UCSD-AML1 (cell line): ENCODE data around the gene TPPP.
"Not testable (repeated sequence)": the region's sequence is repeated elsewhere in the genome, so short reads cannot be mapped to it uniquely, and the experiment has no call there.

Experiments
- DNase-seq: peaks from one replicate; lab custom pipeline; 2025; ENCODE audit not compliant: unreplicated experiment; lab: John Stamatoyannopoulos, UW

The TPPP gene

DNA sequence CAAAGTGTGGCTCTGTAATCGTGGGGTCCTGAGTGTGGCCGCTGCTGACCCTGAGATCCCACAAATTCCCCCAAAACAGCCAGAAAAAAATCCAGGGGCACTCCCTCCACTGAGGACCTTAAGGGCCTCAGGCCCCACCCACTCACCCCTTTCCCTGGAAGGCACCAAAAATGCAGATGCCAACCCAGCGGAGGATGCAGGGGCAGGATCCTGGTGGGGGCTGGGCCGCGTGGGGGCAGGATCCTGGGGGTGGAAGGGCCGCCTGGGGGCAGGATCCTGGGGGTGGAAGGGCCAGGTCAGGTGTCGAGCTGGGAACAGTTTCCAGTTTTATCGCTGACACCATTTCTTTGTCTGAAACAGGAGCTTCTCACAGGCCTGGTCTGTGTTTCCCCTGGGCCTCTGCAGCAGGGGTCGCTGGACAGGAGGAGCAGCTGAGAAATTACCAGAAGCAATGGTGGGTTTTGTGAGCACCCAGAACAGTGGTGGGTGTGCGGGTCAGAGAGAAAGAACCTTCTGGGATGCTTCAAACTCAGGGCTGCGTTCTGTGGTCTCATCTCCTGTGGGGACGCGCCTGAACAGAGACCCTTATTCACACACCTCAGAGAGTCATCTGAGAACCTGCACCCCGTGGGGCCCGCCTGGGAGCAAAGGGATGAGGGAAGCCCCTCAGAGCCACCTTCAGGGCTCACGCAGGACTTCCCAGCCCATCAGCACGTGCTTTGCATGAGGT, 13.8 kb downstream of the TPPP start:
- not testable (repeated sequence) for DNase-seq

DNA sequence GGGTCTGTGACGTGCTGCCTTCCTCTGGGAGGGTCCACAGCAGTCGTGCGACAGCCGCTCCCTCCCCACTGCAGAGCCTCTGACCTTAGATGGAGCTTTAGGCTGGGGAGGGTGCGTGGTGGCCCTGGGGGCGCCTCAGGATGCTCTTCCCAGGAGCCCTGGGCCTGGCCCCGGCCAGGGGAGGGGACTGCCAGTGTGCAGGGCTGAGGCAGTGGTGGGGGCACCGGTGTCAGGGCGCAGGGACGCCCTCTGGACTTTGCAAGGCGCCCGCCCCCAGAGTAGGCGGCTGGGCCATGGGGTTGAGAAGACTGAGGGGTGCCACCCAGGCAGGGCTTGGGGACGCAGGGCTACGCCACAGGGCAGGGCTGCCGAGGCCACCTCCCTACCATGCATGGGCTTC, 14.6 kb downstream of the TPPP start:
- not testable (repeated sequence) for DNase-seq

DNA sequence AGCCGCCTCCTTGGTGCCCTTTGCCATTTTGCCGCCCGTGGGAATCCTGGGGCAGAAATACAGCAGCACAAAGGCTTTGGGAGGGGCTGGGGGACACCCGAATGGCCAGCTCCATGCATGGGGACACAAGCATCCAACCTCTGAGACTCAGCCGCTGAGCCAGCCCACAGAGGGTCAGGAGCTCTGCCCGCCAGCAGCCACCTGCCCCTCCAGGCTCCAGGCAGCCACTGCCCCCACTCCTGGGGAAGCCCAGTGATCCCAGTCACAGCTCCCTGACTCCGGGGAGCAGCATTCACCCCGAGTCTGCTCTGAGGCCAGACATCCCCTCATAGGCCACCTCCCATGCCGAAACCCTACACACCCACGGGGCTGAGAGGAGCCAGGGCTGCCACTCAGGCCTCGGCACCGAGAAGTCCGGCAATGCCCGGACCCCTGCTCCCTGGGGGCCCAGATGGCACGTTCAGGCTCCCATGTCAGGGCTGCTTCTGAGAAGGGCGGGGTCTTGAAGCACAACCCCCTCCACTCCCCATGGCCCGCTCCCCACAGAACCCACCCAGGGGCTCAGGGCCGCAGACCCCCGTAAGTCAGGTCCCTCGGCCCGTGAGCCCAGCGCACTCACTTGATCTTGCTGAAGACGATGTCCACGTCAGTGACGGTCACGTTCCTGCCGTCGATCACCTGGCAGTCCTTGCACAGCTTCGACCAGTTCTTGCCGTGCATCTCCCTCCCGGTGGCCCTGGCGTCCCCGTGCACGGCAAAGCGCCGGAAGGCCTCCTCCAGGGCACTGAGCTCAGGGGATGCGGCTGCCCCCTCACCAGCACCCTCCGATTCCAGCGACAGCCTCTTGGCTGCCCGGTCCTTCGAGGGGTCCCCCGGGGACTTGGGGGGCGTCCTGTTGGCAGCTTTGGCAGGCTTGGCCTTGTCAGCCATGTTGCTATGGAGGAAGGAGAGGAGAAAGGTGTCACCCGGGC, 15.7 kb downstream of the TPPP start:
- no peak for DNase-seq

DNA sequence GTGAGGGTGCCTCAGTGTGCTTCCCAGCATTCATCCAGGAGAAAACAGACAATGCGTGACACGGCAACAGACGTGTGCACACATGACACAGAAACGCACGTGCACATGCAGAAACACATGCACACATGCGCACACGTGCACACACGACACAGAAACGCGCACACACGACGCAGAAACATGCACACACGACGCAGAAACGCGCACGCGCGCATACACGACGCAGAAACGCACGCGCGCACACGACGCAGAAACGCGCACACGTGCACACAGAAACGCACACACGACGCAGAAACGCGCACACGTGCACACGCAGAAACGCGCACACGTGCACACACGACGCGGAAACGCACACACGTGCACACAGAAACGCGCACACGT, 16.5 kb downstream of the TPPP start:
- no peak for DNase-seq

DNA sequence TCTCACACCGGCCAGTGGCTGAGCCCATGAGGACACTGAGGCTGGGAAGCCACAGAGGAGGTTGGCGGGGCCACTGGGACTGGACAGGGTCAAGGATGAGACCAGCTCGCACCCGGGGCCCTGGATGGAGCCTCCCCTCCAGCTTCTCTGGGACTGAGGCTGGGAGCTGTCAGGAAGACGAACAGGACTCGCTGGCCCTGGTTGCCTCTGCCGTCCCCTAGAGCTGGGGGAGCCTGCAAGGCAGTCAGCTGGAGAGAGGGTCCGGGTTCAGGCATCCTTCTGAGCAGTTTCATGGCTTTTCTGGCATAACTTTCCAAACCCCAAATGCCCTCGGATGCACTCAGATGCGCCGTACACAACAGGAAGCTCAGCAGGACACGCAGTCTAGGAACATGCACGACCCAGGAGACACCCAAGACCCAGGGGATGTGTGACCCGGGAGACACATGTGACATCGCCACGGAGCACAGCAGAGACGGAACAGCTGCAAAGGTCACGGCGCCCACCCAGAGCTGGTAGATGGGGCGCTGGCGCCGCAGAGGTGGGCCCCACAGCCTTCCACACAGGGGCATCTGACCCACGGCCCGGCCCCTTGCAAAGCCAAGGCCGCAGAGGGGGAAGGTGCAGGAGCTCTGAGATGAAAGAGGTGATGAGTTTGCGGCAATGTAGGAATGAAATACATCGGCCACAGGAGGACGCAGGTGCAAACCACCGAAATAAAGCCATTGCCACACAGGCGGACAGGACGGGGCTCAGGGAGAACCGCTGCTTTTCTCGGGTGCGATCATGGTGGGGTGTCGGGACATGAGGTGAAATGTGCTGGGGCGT, 17.1 kb downstream of the TPPP start:
- no peak for DNase-seq

DNA sequence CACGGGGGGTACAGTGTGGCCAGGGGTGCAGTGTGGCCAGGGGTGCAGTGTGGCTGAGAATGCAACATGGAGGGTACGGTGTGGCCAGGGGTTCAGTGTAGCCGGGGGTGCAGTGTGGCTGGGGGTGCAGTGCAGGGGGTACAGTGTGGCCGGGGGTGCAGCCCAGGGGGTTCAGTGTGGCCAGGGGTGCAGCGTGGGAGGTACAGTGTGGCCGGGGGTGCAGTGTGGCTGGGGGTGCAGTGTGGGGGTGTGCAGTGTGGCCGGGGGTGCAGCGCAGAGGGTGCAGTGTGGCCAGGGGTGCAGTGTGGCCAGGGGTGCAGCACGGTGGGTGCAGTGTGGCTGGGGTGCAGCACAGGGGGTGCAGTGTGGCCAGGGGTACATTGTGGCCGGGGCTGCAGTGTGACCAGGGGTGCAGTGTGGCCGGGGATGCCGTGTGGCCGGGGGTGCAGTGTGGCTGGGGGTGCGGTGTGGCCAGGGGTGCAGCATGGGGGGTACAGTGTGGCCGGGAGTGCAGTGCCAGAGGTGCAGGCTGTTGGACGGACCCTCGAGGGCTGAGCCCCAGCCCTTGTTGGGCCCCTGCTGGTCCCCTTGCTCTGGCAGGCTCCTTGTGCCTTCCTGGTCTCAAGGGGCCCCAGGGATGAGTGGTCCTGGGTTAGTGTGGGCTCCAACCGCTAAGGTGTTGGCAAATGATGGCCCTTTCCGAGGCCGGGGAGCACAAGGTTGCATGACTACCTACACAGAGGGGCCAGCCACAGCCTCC, 17.9 kb downstream of the TPPP start:
- no peak for DNase-seq

DNA sequence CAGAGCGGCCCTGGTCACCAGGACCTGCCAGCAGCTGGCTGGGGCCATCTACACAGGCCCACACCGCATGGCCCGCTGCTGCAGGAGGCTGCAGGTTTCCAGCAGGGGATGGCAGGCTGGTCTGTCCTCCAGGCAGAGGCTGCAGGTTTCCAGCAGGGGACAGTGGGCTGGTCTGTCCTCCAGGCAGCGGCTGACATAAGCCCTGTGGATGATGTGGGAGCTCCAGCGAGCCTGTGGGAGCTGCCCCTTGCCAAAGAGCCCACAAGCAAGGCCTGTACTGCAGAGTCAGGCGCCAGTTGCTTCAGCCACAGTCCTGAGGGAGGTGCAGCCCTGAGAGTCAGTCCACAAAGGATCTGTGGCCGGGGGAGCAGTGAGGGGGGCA, 18.5 kb downstream of the TPPP start:
- no peak for DNase-seq

DNA sequence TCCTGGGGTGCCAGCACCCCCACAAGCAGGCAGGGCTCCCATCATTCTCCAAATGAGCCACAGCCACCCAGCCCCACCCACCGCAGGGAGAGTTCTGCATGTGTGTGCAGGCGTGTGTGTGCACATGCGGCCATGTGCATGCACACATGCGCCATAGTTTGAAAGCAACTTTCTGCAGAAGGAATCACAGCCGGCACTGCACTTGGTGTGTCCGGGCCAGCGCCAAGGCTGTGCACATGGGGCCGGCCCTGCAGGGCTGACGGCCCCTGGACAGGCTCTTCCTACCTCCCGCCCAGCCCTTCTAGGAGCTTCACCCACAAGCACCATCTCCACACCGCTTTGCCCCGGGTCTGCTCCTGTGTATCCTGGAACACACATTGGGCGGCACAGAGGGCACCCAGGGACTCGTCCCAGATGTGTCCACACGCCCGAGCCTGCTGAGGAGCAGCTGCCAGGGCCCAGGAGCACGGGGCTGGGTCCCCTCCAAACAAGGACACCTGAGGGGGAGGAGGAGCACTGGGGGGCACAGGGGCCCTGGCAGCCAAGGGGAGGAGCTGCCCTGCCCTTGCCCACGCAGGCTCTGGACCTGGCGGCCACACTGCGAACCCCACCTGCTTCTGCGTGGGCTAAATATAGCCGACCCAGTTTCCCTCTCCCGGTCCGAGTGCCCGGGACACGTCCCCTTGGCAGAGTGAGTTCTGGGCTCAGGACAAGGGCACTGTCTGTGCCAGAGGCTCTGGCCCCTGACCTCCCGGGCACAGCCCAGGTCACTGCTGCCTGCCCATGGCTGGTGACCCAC, 19.1 kb downstream of the TPPP start:
- no peak for DNase-seq

DNA sequence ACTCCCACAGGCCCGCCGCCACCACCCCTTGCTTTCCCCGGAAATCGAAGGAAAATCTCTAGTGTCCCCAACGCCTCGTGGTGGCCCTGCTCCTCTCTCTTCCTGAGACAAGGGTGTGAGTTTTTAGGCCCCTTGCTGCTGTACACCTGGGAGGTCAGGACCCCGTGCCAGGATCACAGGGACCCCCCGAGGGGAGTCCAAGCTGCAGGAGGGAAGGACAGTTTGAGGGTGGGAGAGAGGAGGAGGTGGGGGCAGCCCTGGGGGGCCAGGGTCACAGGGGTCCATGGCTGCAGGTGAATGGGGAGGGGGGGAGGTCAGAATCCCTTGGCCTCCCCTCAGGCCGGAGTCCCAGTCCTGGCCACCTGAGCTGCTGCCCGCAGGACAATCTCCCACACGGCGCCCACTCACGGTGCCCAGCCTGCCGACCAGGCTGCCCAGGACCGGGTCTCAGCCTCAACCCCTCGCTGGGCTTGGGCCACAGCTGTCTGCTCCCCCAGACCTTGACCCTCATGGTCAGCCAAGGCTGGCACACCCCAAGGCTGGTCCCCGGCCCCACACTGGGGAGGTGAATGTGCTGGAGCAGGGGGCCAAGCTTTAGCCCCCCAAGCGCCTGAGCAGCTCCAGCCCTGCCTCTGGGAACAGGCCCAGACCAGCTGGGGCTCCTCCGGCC, 19.9 kb downstream of the TPPP start:
- DNase-seq = no peak

DNA sequence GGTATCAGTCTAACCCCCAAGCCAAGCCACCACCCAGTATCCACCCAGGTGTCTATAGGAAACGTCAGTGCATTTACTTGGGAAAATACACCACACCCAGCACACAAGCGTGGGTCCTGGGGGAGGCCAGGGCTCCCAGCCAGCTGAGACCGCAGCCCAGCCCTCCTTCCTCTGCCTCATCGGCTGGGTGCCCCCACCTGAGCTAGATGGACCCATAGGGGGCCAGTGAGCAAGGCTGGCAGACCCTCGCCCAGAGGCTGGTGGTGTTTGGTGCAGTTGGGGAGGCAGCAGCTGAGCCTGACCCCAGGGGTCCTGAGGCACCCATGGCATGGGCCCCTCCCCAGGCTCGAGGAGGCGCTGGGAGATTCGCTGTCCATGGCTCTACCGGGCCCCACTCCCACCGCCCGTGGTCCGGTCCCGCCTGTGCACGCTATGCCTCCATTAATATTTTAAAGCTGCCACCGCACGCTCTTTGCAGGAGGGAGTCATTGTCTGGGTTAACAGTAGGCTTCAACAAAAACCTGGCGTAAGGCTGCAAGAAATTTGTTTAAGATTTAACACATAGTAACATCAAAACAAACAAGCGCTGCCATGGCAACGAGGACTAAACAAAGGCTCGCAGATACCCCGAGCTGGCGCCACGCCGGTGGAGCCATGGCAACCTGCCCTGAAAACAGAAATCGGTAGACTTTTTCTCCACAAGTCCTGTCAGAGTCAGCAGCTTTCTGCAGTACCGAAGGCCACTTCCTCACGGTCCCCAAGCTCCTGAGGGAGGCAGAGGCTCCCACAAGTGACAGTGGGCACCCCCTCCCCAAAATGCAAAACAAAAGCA, 20.6 kb downstream of the TPPP start:
- no peak for DNase-seq

DNA sequence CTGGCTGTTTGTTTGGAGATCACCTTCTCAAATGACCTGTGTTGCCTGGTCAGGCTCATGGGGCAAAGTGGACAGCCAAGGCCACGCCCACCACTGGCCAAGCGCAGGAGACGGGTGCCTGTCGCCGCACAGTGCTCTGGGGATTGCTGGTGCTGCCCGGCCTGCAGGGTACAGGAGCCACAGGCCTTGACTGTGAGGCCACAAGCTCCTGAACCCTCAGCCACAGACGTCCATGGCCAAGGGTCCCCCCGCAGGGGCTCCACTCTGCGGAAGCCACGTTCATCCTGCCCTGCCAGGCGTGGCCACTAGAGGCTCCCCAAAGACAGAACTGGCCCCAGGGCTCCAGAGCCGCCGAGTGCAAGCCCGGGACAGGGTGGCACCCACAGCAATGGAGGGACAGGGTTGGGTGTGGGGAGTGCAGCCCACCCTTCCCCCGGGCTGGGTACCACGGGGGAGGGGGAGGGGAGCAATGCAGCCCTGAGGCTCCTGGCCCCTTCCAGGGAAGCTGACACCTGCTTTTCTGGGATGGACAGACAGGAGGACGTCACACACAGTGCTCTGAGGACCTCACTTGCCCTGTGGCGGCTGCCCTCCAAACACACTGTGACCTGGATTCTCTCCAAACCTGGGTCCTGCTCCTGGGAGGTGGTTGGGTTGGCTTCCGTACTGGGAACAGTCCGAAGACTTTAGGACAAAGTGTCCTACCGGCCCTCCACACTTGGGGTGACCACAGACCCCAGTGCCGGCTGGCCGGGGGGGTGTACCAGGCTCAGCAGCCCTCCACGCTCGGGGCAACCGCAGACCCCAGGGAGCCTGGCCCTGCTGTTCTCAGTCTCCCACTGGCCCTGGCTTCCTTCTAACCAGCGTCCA, 21.5 kb downstream of the TPPP start:
- DNase-seq = peak; percentile 58

DNA sequence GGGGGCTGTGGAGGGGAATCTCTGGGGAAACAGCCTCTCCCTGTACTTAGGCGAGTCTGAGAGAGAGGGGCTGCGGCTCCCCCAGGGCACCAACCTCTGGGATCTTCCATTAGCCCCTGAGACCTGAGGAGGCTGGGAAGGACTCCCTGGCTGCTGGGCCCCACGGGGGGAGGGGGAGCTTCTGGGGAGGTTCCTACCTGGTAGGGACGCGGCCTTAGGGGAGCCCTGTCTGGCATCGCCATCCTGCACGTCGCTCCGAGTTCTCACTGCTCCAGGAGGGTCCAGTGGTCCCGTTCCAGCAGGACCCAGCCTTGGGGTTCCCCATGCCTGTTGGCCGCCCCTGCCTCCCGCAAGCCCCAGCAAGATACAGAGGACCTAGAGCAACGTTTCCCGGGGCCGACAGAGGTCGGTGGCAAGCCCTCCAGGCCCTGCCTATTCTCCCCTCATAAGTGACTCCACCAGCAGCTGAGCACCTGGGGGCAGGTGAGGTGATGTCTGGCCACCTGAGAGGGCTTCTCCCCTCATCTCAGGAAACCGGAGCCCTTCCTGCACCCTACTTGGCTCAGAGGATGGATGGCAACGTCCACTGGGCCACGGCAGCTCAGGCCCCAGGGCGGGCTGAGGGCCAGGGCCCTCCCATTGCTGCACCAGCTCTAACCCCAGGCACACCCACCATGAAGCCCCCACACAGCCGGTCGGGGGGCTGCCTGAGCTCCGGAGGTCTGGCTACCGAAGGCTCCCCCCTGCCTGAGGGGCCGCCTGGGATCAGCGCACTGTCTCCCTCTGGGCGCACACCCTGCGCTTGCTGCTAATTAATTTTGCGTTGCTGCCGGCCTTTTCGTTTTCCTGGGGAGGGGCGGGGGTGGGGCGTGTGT, 22.5 kb downstream of the TPPP start:
- DNase-seq = no peak

DNA sequence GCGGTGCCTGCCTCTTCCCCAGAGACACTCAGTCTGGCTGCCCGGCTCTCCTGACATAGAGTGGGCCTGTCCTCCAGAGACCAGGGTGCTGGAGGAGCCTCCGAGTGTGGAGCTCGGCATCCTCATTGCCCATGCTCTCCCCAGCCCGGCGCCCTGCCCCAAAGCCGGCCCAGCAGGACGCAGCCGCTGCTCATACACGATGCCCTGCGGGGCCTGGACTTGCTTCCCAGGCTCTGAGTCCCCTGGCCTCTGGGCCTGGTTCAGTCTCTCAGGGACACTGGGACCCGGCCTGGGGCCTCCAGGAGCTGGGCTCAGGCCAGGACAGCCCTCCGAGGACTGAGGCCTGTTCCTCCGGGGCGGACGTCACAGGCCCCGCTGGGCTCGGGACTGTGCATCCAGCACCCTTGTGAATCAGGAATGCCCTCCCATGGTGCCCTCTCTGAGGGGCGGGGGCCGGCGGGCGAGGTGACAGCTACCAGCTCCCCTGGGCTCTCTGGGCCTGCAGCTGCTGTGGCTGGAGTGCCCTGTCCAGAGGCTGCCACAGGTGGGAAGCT, 23.2 kb downstream of the TPPP start:
- no peak for DNase-seq

DNA sequence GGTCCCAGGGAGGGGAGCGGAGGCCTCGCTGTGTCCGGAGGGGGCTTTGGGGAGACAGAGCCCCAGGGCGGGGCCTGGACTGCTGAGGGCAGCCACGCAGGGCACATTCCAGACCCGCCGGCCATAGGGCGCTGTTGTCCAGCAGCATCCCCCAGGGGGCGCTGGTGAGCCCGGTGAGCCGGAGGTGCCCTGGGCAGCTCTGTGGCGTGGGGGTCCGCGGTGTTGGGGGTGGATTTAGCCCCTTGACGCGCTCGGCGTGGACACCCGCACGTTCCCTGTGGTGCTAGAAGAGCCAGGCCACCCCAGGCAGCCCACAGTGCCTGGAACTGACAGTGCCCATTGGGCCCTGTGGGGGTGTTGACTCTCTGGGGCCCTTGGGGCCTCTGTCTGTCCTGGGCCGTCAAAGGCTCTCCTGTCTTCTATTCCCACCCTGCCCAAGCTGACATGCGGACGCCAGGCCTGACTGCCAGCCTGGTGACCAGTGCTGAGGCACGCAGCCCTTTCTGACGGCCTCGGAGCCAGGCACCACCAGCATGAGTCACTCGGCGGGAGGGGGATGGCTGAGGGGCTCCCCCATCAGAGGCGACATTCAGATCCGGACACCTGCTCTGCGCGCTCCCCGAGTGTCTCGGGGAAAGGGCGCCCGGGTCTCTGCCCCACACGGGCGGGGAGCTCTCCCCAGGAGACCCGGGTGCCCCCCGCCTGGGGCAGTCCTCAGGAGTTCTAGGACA, 23.9 kb downstream of the TPPP start:
- no peak for DNase-seq

DNA sequence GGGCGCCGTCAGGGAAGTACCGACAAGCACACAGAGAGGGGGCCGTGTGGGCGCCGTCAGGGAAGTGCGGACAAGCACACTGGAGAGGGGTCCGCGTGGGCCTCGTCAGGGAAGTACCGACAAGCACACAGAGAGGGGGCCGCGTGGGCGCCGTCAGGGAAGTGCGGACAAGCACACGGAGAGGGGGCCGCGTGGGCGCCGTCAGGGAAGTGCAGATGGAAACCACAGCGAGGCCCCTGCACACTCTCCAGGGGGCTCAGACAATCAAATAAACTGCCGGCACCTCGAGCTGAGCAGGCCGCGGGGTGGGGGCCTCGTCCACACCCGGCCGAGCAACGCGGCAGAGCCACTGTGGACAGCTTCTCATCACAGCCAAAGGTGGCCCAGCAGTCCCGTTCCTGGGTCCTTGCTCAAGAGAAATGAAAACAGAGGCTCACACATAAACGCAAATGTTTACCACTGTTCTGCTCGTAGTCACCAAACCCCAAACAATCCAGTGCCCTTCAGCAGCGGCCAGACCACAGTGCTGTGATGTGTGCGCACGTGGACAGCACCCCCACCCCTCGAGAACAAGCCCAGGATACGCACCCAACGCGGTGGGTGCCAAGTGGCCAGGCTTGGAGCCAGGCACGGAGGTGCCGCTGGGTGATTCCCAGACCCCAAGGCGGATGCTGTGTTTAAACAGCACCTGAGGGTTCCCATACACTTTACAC, 24.7 kb downstream of the TPPP start:
- no peak for DNase-seq
